GM12801 (cell line): ENCODE measurements around the gene STRN3.

Experiments
- TF ChIP-seq, protein P1 (sequence below): IDR thresholded peaks from one replicate; pipeline ENCODE4 v1.5.1; 2011; ENCODE audit warnings: control low read depth; ENCODE audit not compliant: insufficient read length; ENCODE audit errors: extremely low read depth

Gene STRN3

DNA sequence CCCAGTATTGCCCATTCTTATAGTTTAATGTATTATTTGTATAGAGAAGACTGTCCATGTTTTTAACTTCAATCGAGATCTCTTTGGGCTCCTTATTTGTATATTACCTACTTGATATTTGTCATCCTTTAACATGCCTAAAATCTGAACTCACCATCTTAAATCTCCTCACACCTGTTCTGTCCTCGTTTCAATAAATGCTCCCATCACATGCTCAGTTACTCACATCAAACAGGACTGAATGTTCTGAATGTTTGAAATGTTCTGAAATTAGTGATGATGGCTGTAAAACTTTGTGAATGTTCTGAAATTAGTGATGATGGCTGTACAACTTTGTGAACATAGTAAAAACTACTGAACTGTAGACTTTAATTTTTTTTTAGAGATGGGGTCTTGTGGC lies 117.4 kb downstream of the STRN3 start:
- TF ChIP-seq, protein P1, sequence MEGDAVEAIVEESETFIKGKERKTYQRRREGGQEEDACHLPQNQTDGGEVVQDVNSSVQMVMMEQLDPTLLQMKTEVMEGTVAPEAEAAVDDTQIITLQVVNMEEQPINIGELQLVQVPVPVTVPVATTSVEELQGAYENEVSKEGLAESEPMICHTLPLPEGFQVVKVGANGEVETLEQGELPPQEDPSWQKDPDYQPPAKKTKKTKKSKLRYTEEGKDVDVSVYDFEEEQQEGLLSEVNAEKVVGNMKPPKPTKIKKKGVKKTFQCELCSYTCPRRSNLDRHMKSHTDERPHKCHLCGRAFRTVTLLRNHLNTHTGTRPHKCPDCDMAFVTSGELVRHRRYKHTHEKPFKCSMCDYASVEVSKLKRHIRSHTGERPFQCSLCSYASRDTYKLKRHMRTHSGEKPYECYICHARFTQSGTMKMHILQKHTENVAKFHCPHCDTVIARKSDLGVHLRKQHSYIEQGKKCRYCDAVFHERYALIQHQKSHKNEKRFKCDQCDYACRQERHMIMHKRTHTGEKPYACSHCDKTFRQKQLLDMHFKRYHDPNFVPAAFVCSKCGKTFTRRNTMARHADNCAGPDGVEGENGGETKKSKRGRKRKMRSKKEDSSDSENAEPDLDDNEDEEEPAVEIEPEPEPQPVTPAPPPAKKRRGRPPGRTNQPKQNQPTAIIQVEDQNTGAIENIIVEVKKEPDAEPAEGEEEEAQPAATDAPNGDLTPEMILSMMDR, result no peak

GRCh38 chr14:30907659-30908057 lies 118.5 kb downstream of the STRN3 start:
- TF ChIP-seq, protein P1, result no peak

GRCh38 chr14:30906752-30907658 lies 119.2 kb downstream of the STRN3 start:
- TF ChIP-seq, protein P1, result no peak

- TF ChIP-seq, protein P1, result no peak
These were observed 122.7 kb downstream of the STRN3 start for GRCh38 chr14:30903285-30904124.

DNA sequence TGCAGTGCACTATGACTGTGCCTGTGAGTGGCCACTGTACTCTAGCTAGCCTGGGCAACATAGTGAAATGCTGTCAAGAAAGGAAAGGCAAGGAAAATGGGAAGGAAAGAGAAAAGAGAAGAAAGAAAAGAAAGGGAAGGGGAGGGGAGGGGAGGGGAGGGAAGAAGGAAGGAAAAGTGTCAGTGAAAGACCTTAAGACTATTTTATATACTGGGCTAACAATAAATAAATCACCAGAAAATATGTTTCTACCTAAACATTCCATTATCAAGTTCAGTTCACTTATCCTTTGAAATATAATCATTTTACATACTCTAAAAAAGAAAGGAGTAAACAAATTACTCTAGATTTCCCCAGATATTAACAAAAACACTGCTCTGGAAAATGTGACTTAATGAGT lies 129.7 kb downstream of the STRN3 start:
- TF ChIP-seq, protein P1, result no peak

DNA sequence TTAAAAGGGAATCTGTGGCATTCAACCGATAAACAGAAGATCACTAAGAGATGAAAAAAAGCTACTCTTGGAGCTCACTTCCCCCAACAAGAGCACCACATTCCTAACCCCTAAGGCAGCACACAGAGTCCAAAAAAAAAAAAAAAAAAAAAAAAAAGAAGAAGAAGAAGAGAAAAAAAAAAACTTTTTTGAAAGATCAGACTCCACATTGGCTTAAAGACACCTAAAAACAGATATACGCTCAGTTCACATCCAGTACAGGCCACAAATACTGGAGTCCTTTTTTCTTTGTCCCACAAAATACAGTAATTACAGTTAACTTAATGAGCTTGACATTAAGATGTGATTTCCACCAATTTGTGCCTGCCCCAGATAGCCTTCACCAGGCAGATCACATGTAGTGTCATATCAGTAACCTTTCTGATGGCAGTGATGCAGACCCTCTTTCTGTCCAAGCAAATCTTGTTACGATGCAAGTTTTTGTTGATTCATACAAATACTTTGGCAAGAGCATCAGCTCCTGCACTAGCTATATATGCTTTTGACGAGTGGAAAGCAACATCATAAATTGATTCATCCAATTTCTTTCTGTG lies 131.2 kb downstream of the STRN3 start:
- TF ChIP-seq, protein P1, result no peak

DNA sequence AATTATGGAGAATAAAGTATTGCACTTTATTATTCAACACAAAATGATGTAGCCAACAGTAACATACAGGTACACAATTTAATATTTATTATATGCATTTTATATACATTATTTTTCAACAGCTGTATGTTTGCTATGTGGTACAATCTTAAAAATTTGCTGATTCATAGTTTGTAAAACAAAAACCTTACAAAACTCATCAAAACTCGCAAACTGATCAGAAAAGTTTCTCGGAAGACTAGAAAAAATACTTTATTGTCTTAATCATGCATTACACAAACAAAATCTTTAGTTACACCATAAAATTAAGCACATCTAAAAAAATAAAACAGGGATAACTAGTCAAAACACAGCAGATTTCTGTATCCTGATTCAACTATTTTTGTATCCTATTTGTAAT lies 132.4 kb downstream of the STRN3 start:
- TF ChIP-seq, protein P1, result no peak
